GM19468 (cell line): Measurements from ENCODE around the gene ATRN.

Experiments used
- ATAC-seq: cut with Tn5 transposase; IDR thresholded peaks from one replicate; pipeline ENCODE4 v1.9.1; 2021; ENCODE audit warnings: mild to moderate bottlenecking, moderate library complexity, moderate number of reproducible peaks; ENCODE audit not compliant: unreplicated experiment; ENCODE audit errors: extremely low read depth

The ATRN gene

DNA sequence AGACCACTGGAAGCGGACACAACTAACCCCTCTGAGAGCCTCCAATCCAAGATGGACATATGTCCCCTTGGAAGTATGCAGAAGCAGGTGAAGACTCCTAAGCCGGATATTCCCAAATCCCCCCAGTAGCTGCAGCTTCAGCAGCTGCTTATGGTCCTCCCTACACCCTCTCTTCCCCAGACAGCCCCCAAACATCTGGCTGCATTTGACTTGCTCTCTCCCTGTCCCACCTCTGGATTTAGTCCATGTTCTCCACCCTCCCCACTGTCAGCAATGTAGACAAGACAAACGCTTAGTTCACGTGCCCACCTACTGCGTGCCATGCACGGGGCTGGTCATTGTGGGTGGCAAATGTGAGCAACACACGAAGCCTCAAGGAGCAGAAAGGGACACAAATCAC is 215.6 kb downstream of the ATRN start:
- no peak for ATAC-seq

DNA sequence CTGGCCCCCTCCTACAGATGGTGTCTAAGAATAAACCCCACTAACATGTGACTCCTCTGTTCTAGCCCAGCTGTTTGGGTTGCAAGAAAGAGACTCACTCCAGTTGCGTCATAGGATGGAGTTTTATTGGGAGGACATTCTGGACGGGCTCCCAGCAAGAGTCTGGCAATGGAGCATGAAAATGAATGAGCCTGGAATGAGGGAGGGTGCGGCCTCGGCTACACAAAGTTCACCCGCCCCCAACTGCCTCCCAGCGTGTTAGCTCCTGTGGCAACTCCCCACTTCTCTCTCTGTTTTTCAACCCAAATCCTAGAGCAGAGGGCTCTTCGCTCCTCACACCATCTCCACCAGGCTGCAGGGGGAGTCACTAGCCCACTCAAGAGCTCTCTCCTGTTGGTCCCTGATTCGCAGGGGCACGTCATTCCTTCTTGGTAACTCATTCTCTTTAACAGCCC is 216.1 kb downstream of the ATRN start:
- ATAC-seq: no peak

- ATAC-seq: no peak
Measured at GRCh38 chr20:3687655-3688054, 216.8 kb downstream of the ATRN start.

DNA sequence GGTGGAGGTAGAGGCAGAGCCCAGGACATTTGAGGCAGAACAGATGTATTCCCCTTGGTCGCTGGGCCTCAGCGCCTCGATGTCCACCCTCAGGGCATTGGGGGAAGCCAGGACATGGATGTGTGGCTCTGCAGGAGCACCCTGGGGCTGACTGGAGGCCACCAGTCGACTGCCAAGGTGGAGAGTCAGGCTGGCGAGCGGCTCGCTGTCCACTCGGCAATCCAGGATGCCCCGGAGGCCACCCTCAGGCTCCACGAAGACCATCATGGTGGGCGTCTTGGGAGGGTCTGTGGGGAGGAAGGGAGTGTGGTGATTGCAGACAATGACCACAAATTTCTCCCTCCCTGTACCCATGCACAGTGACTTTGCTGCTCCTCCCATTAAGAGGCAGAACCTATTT is 219.2 kb downstream of the ATRN start:
- ATAC-seq: no peak

GRCh38 chr20:3690413-3690812 is 219.6 kb downstream of the ATRN start:
- no peak for ATAC-seq

GRCh38 chr20:3691306-3691705 is 220.5 kb downstream of the ATRN start:
- no peak for ATAC-seq

DNA sequence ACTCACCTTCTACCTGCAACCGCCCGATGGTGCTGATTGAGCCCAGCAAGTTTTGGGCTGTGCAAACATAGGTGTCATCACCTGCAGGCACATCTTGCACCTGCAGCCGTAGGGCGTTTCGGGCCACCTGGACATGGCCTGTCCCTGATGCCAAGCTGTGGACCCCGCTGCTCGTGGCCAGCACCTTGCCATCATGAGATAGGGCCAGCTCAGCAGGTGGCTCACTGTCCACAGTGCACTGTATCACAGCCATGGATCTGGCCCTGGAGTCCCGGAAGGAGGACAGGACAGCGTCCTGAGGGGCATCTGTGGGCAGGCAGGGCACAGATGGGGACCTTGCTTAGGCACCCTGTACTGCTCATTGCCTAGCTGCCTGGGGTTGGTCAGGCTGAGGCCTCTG is 221.1 kb downstream of the ATRN start:
- no peak for ATAC-seq

- no peak for ATAC-seq
Measured at GRCh38 chr20:3692706-3693294, 222.0 kb downstream of the ATRN start.

GRCh38 chr20:3693376-3693775 is 222.6 kb downstream of the ATRN start:
- ATAC-seq: no peak

DNA sequence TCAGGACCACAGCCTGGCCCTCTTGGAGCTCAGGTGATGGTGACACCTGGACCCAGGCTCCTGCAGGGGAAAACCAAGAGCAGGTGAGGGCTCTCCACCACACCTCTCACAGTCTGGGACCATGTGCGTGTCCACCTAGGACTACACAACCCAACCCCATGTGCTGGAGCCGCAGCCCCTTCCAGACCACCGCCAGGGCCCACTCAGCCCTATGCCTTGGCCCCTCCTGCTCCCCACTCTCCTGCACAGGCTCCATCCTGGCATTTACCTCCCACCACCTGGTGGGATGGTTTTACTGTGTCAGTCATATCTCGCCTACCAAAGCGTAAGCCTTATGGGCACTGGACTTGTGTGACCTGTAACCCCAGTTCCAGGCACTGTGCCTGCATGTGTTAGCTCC is 224.0 kb downstream of the ATRN start:
- no peak for ATAC-seq

- ATAC-seq: no peak
Measured at GRCh38 chr20:3696200-3696599, 225.4 kb downstream of the ATRN start.

- no peak for ATAC-seq
Measured at GRCh38 chr20:3696745-3697587, 226.1 kb downstream of the ATRN start.

- no peak for ATAC-seq
Measured at GRCh38 chr20:3697588-3698305, 226.9 kb downstream of the ATRN start.

- no peak for ATAC-seq
Measured at GRCh38 chr20:3698591-3699001, 227.8 kb downstream of the ATRN start.

- no peak for ATAC-seq
Measured at GRCh38 chr20:3699037-3699436, 228.2 kb downstream of the ATRN start.
